HEK293 (cell line): ENCODE results near the gene MYH2.

Experiments used
- CTCF ChIP-seq: fragments of 450-650 bp; formaldehyde crosslinking; IDR thresholded peaks from 2 replicates; pipeline ENCODE4 v1.5.1; 2016; ENCODE audit warnings: missing biosample characterization, missing genetic modification characterization
- GLI2 ChIP-seq: fragments of 450-650 bp; formaldehyde crosslinking; IDR thresholded peaks from 2 replicates; pipeline ENCODE4; 2017; ENCODE audit warnings: missing biosample characterization, missing genetic modification characterization, low read depth, borderline replicate concordance
- HIC1 ChIP-seq: fragments of 450-650 bp; formaldehyde crosslinking; IDR thresholded peaks from 2 replicates; pipeline ENCODE4 v1.5.1; 2016; ENCODE audit warnings: missing biosample characterization, missing genetic modification characterization
- PRDM10 ChIP-seq: fragments of 450-650 bp; formaldehyde crosslinking; IDR thresholded peaks from 2 replicates; pipeline ENCODE4 v1.5.1; 2016; ENCODE audit warnings: missing biosample characterization, missing genetic modification characterization
- REST ChIP-seq: fragments of 450-650 bp; formaldehyde crosslinking; IDR thresholded peaks from 2 replicates; pipeline ENCODE4 v1.5.1; 2016; ENCODE audit warnings: missing biosample characterization, missing genetic modification characterization
- YY1 ChIP-seq: fragments of 450-650 bp; formaldehyde crosslinking; IDR thresholded peaks from 2 replicates; pipeline ENCODE4 v1.5.1; 2018; ENCODE audit warnings: missing biosample characterization, missing genetic modification characterization
- ZNF140 ChIP-seq: fragments of 450-650 bp; formaldehyde crosslinking; IDR thresholded peaks from 2 replicates; pipeline ENCODE4 v1.5.1; 2016; ENCODE audit warnings: missing biosample characterization, missing genetic modification characterization
- ZNF362 ChIP-seq: fragments of 450-650 bp; formaldehyde crosslinking; IDR thresholded peaks from 2 replicates; pipeline ENCODE4 v1.5.1; 2016; ENCODE audit warnings: missing biosample characterization, missing genetic modification characterization
- ZNF391 ChIP-seq: fragments of 450-650 bp; formaldehyde crosslinking; IDR thresholded peaks from 2 replicates; pipeline ENCODE4 v1.5.1; 2016; ENCODE audit warnings: low read depth, missing biosample characterization, missing genetic modification characterization, borderline replicate concordance
- ZNF513 ChIP-seq: fragments of 450-650 bp; IDR thresholded peaks from 2 replicates; pipeline ENCODE4 v1.5.1; 2018; ENCODE audit warnings: missing biosample characterization, missing genetic modification characterization
- ZNF514 ChIP-seq: fragments of 450-650 bp; formaldehyde crosslinking; IDR thresholded peaks from 2 replicates; pipeline ENCODE4 v1.5.1; 2016; ENCODE audit warnings: missing biosample characterization, missing genetic modification characterization
- ZNF585B ChIP-seq: fragments of 450-650 bp; formaldehyde crosslinking; IDR thresholded peaks from 2 replicates; pipeline ENCODE4 v1.5.1; 2016; ENCODE audit warnings: missing biosample characterization, missing genetic modification characterization
- ZNF629 ChIP-seq: fragments of 450-650 bp; formaldehyde crosslinking; IDR thresholded peaks from 2 replicates; pipeline ENCODE4 v1.5.1; 2017; ENCODE audit warnings: missing biosample characterization, missing genetic modification characterization
- ZNF791 ChIP-seq: fragments of 450-650 bp; formaldehyde crosslinking; IDR thresholded peaks from 2 replicates; pipeline ENCODE4 v1.5.1; 2016; ENCODE audit warnings: missing biosample characterization, missing genetic modification characterization

- TF ChIP-seq ZNF791: no peak
- no peak for TF ChIP-seq GLI2 (tag by site-specific recombination)
- no peak for TF ChIP-seq CTCF
- TF ChIP-seq ZNF629 (tag by site-specific recombination): no peak
- no peak for TF ChIP-seq ZNF362 (tag by site-specific recombination)
- TF ChIP-seq HIC1 (tag by site-specific recombination): no peak
- TF ChIP-seq REST (tag by site-specific recombination): no peak
- no peak for TF ChIP-seq ZNF513 (tag by site-specific recombination)
- TF ChIP-seq ZNF140 (tag by site-specific recombination): no peak
- TF ChIP-seq YY1 (tag by site-specific recombination): no peak
- TF ChIP-seq PRDM10 (tag by site-specific recombination): no peak
- TF ChIP-seq ZNF391 (tag by site-specific recombination): no peak
- TF ChIP-seq ZNF514 (tag by site-specific recombination): no peak
- TF ChIP-seq ZNF585B: no peak
Measured at GRCh38 chr17:10557422-10557821, 8.0 kb upstream of the MYH2 start.
